ENCODE measurements around the gene MCFD2. TPM values are rescaled to one million over a fixed set of nuclear protein-coding genes. Genes with fewer than 3 reads are reported as not detected.

Gene MCFD2
- total and polyA plus RNA-seq, 9 donors = 35.7 to 49.7 (median 43.9) TPM

- 4% methylated on average over 4 of the region's 10 CpGs for WGBS (ENCODE audit: insufficient coverage)
- DNase-seq = peak; percentile 34
- H3K27ac ChIP-seq (ENCODE audit: low read length) = peak overlapping the region; percentile 52
Observed at GRCh38 chr2:46942143-46942526, 26.5 kb upstream of the MCFD2 start.

GRCh38 chr2:46939626-46940359 lies 24.2 kb upstream of the MCFD2 start:
- Histone ChIP-seq H3K4me1 (ENCODE audit: control insufficient read depth, insufficient read depth, low read length) (peaks cover 26% of the 10 kb centered on the region), H3K9me3 (replicated peaks; ENCODE audit: control insufficient read depth, low read depth, low read length) (no peaks in the 10 kb centered on the region), H3K27ac (ENCODE audit: low read length) (peak overlapping the region; percentile 85), H3K27me3 (ENCODE audit: control insufficient read depth, insufficient read depth, low read length) (no peaks in the 10 kb centered on the region), H3K4me3 (ENCODE audit: low read length) (peak overlapping the region; percentile 64), H3K36me3 (ENCODE audit: control insufficient read depth, insufficient read depth, low read length) (no peaks in the 10 kb centered on the region)
- DNase-seq = no peak
- 58% methylated on average over 9 of the region's 13 CpGs for WGBS (ENCODE audit: insufficient coverage)

More at GRCh38 chr2:46942143-46942526, 26.5 kb upstream of the MCFD2 start:
- Histone ChIP-seq H3K4me3 (ENCODE audit: low read length) (peak overlapping the region; percentile 88), H3K9me3 (replicated peaks; ENCODE audit: control insufficient read depth, low read depth, low read length) (no peaks in the 10 kb centered on the region), H3K4me1 (ENCODE audit: control insufficient read depth, insufficient read depth, low read length) (peaks cover 26% of the 10 kb centered on the region), H3K36me3 (ENCODE audit: control insufficient read depth, insufficient read depth, low read length) (peaks cover 5% of the 10 kb centered on the region), H3K27me3 (ENCODE audit: control insufficient read depth, insufficient read depth, low read length) (no peaks in the 10 kb centered on the region)

- no peaks in the 10 kb centered on the region for H3K27me3 ChIP-seq (ENCODE audit: control insufficient read depth, insufficient read depth, low read length)
- 77% methylated on average over 3 of the region's 4 CpGs for WGBS (ENCODE audit: insufficient coverage)
- no peaks in the 10 kb centered on the region for H3K9me3 ChIP-seq (replicated peaks; ENCODE audit: control insufficient read depth, low read depth, low read length)
- DNase-seq = no peak
- no peak overlapping the region for H3K27ac ChIP-seq (ENCODE audit: low read length)
- H3K4me1 ChIP-seq (ENCODE audit: control insufficient read depth, insufficient read depth, low read length) = peaks cover 20% of the 10 kb centered on the region
- no peak overlapping the region for H3K4me3 ChIP-seq (ENCODE audit: low read length)
- H3K36me3 ChIP-seq (ENCODE audit: control insufficient read depth, insufficient read depth, low read length) = no peaks in the 10 kb centered on the region
Observed at GRCh38 chr2:46937471-46937901, 21.9 kb upstream of the MCFD2 start.

- no peak overlapping the region for H3K27ac ChIP-seq (ENCODE audit: low read length)
- peaks cover 11% of the 10 kb centered on the region for H3K4me1 ChIP-seq (ENCODE audit: control insufficient read depth, insufficient read depth, low read length)
- H3K27me3 ChIP-seq (ENCODE audit: control insufficient read depth, insufficient read depth, low read length) = no peaks in the 10 kb centered on the region
- no peaks in the 10 kb centered on the region for H3K36me3 ChIP-seq (ENCODE audit: control insufficient read depth, insufficient read depth, low read length)
- no peaks in the 10 kb centered on the region for H3K9me3 ChIP-seq (replicated peaks; ENCODE audit: control insufficient read depth, low read depth, low read length)
- 100% methylated on average over 1 of the region's 5 CpGs for WGBS (ENCODE audit: insufficient coverage)
- no peak overlapping the region for H3K4me3 ChIP-seq (ENCODE audit: low read length)
- no peak for DNase-seq
Observed at GRCh38 chr2:46936566-46936965, 21.0 kb upstream of the MCFD2 start.

- Histone ChIP-seq H3K4me3 (ENCODE audit: low read length) (no peak overlapping the region), H3K9me3 (replicated peaks; ENCODE audit: control insufficient read depth, low read depth, low read length) (no peaks in the 10 kb centered on the region), H3K27ac (ENCODE audit: low read length) (no peak overlapping the region), H3K27me3 (ENCODE audit: control insufficient read depth, insufficient read depth, low read length) (no peaks in the 10 kb centered on the region), H3K36me3 (ENCODE audit: control insufficient read depth, insufficient read depth, low read length) (no peaks in the 10 kb centered on the region), H3K4me1 (ENCODE audit: control insufficient read depth, insufficient read depth, low read length) (peaks cover 3% of the 10 kb centered on the region)
- no peak for DNase-seq
- 87% methylated on average over 3 of the region's 5 CpGs for WGBS (ENCODE audit: insufficient coverage)
Observed at GRCh38 chr2:46935071-46935470, 19.5 kb upstream of the MCFD2 start.

GRCh38 chr2:46929612-46930011 lies 14.0 kb upstream of the MCFD2 start:
- Histone ChIP-seq H3K27ac (ENCODE audit: low read length) (no peak overlapping the region), H3K36me3 (ENCODE audit: control insufficient read depth, insufficient read depth, low read length) (no peaks in the 10 kb centered on the region), H3K4me3 (ENCODE audit: low read length) (no peak overlapping the region), H3K4me1 (ENCODE audit: control insufficient read depth, insufficient read depth, low read length) (no peaks in the 10 kb centered on the region), H3K27me3 (ENCODE audit: control insufficient read depth, insufficient read depth, low read length) (no peaks in the 10 kb centered on the region), H3K9me3 (replicated peaks; ENCODE audit: control insufficient read depth, low read depth, low read length) (peaks cover 11% of the 10 kb centered on the region)
- no CpG with 5 or more reads among the region's 1 CpG for WGBS (ENCODE audit: insufficient coverage)
- no peak for DNase-seq

GRCh38 chr2:46926863-46927262 lies 11.3 kb upstream of the MCFD2 start:
- Histone ChIP-seq H3K36me3 (ENCODE audit: control insufficient read depth, insufficient read depth, low read length) (no peaks in the 10 kb centered on the region), H3K4me1 (ENCODE audit: control insufficient read depth, insufficient read depth, low read length) (no peaks in the 10 kb centered on the region), H3K27ac (ENCODE audit: low read length) (no peak overlapping the region), H3K9me3 (replicated peaks; ENCODE audit: control insufficient read depth, low read depth, low read length) (peaks cover 11% of the 10 kb centered on the region), H3K27me3 (ENCODE audit: control insufficient read depth, insufficient read depth, low read length) (no peaks in the 10 kb centered on the region), H3K4me3 (ENCODE audit: low read length) (no peak overlapping the region)
- no CpG with 5 or more reads among the region's 2 CpGs for WGBS (ENCODE audit: insufficient coverage)
- DNase-seq = no peak

- Histone ChIP-seq H3K27ac (ENCODE audit: low read length) (no peak overlapping the region), H3K27me3 (ENCODE audit: control insufficient read depth, insufficient read depth, low read length) (no peaks in the 10 kb centered on the region), H3K9me3 (replicated peaks; ENCODE audit: control insufficient read depth, low read depth, low read length) (peaks cover 11% of the 10 kb centered on the region), H3K4me3 (ENCODE audit: low read length) (no peak overlapping the region), H3K4me1 (ENCODE audit: control insufficient read depth, insufficient read depth, low read length) (no peaks in the 10 kb centered on the region), H3K36me3 (ENCODE audit: control insufficient read depth, insufficient read depth, low read length) (no peaks in the 10 kb centered on the region)
- no CpG with 5 or more reads among the region's 6 CpGs for WGBS (ENCODE audit: insufficient coverage)
- DNase-seq = no peak
Observed at GRCh38 chr2:46925474-46926351, 10.1 kb upstream of the MCFD2 start.

GRCh38 chr2:46924608-46925007 lies 9.0 kb upstream of the MCFD2 start:
- no peaks in the 10 kb centered on the region for H3K27me3 ChIP-seq (ENCODE audit: control insufficient read depth, insufficient read depth, low read length)
- DNase-seq = no peak
- 93% methylated on average over 2 of the region's 5 CpGs for WGBS (ENCODE audit: insufficient coverage)

GRCh38 chr2:46924038-46924437 lies 8.4 kb upstream of the MCFD2 start:
- H3K27me3 ChIP-seq (ENCODE audit: control insufficient read depth, insufficient read depth, low read length) = no peaks in the 10 kb centered on the region
- no peak overlapping the region for H3K27ac ChIP-seq (ENCODE audit: low read length)
- 91% methylated on average over 2 of the region's 2 CpGs for WGBS (ENCODE audit: insufficient coverage)
- no peak overlapping the region for H3K4me3 ChIP-seq (ENCODE audit: low read length)
- H3K9me3 ChIP-seq (replicated peaks; ENCODE audit: control insufficient read depth, low read depth, low read length) = peaks cover 9% of the 10 kb centered on the region
- no peaks in the 10 kb centered on the region for H3K4me1 ChIP-seq (ENCODE audit: control insufficient read depth, insufficient read depth, low read length)
- DNase-seq = no peak
- H3K36me3 ChIP-seq (ENCODE audit: control insufficient read depth, insufficient read depth, low read length) = no peaks in the 10 kb centered on the region

More at GRCh38 chr2:46924608-46925007, 9.0 kb upstream of the MCFD2 start:
- H3K9me3 ChIP-seq (replicated peaks; ENCODE audit: control insufficient read depth, low read depth, low read length) = peaks cover 9% of the 10 kb centered on the region
- H3K36me3 ChIP-seq (ENCODE audit: control insufficient read depth, insufficient read depth, low read length) = no peaks in the 10 kb centered on the region
- no peak overlapping the region for H3K27ac ChIP-seq (ENCODE audit: low read length)
- no peaks in the 10 kb centered on the region for H3K4me1 ChIP-seq (ENCODE audit: control insufficient read depth, insufficient read depth, low read length)
- no peak overlapping the region for H3K4me3 ChIP-seq (ENCODE audit: low read length)
